K562 (cell line): ENCODE data around the gene MZB1. TPM values are rescaled to one million over a fixed set of nuclear protein-coding genes. Genes with fewer than 3 reads are reported as not detected.

ENCODE experiments used
- CHCHD3 ChIP-seq: fragments of 250-450 bp; sonication (Bioruptor Pico); IDR thresholded peaks from 2 replicates; pipeline ENCODE4 v2.1.2; 2022; ENCODE audit warnings: mild to moderate bottlenecking
- CHD4 ChIP-seq: fragments of 200-600 bp; sonication (generic); IDR thresholded peaks from 3 replicates; pipeline ENCODE4 v1.6.1; 2012; ENCODE audit warnings: low read depth, mild to moderate bottlenecking, mixed read lengths, low read length, inconsistent platforms; ENCODE audit not compliant: insufficient read depth, insufficient replicate concordance, poor library complexity, severe bottlenecking
- FIP1L1 ChIP-seq: fragments of 200-400 bp; formaldehyde crosslinking; IDR thresholded peaks from 2 replicates; pipeline ENCODE4 v1.6.1; 2018; ENCODE audit warnings: mild to moderate bottlenecking, low read depth, low read length; ENCODE audit not compliant: poor library complexity, severe bottlenecking
- KDM1A ChIP-seq, 2 experiments: fragments of 450-650 bp; IDR thresholded peaks; 2 replicates each; pipeline ENCODE4 v1.6.1; 2016; ENCODE audit warnings: mild to moderate bottlenecking in 2 of 2
- KLF1 ChIP-seq: fragments of 450-650 bp; IDR thresholded peaks from 2 replicates; pipeline ENCODE4 v1.6.1; 2016; ENCODE audit warnings: missing genetic modification characterization, missing compliant biosample characterization
- PHF8 ChIP-seq: fragments of 200-600 bp; sonication (generic); IDR thresholded peaks from 2 replicates; pipeline ENCODE4 v1.6.1; 2012; ENCODE audit warnings: mixed run types, mild to moderate bottlenecking, inconsistent platforms, low read length, moderate library complexity, borderline replicate concordance
- RBM25 ChIP-seq: fragments of 200-400 bp; formaldehyde crosslinking; IDR thresholded peaks from 2 replicates; pipeline ENCODE4 v1.6.1; 2018; ENCODE audit warnings: low read length, low read depth, moderate library complexity; ENCODE audit not compliant: severe bottlenecking
- RCOR1 ChIP-seq, 2 experiments: IDR thresholded peaks; 2 replicates each; pipeline ENCODE4 v1.6.1; 2012; ENCODE audit warnings: low read depth in 2 of 2, low read length in 2 of 2, borderline replicate concordance in 1 of 2, improper control_type of control experiment in 1 of 2
- SMARCA5 ChIP-seq: fragments of 450-650 bp; IDR thresholded peaks from 2 replicates; pipeline ENCODE4 v1.6.1; 2016
- ZBTB7A ChIP-seq: IDR thresholded peaks from 2 replicates; pipeline ENCODE4 v1.6.1; 2011; ENCODE audit warnings: low read depth, mild to moderate bottlenecking, low read length, moderate library complexity, borderline replicate concordance; ENCODE audit not compliant: control insufficient read depth
- ZFP36 ChIP-seq: fragments of 150-350 bp; IDR thresholded peaks from 2 replicates; pipeline ENCODE4 v1.6.1; 2018; ENCODE audit warnings: low read length, low read depth; ENCODE audit not compliant: partially characterized antibody
- ZNF436 ChIP-seq: fragments of 250-450, 450-650 bp; sonication (Bioruptor Pico); formaldehyde crosslinking; IDR thresholded peaks from 2 replicates; pipeline ENCODE4 v1.7.0; 2020; ENCODE audit warnings: mild to moderate bottlenecking
- polyA plus RNA-seq, 8 experiments: library from polyadenylated mRNA; depleted of rRNA in 4 of 8; stranded (reverse) in 5 of 8; unstranded in 3 of 8; fragments of >200 nt; fragmentation: Nextera tagmentation in 2 of 8; fragmentation: Illumina TruSeq in 1 of 8; extraction: Ambion mirVana in 2 of 8; extraction: Trizol in 1 of 8; gene quantifications; 2 replicates each; pipeline versions ENCODE4 v1.2.1 to v1.2.3, GENCODE V29; 2011 to 2014; ENCODE audit warnings: inconsistent platforms in 1 of 8, missing spikeins in 1 of 8
- total RNA-seq, 7 experiments: library from RNA; depleted of rRNA in 6 of 7; stranded (reverse); fragments of >200 nt in 6 of 7; fragmentation: Illumina TruSeq in 2 of 7; extraction: Trizol in 2 of 7; gene quantifications; 2 replicates each; pipeline versions ENCODE4 v1.2.1 to v1.2.3, GENCODE V29; 2011 to 2021; ENCODE audit warnings: low replicate concordance in 1 of 7
- TF ChIP-seq, protein P1 (sequence below): sonication (generic); formaldehyde crosslinking; IDR thresholded peaks from 2 replicates; pipeline ENCODE4 v1.8.1; 2023; ENCODE audit warnings: missing genetic modification reagents, mild to moderate bottlenecking, borderline replicate concordance
- TF ChIP-seq, protein P2 (sequence below), 2 experiments: fragments of 200-800 bp in 1 of 2; sonication (Bioruptor generic) in 1 of 2; sonication (generic) in 1 of 2; formaldehyde crosslinking in 1 of 2; IDR thresholded peaks in 1 of 2; conservative IDR thresholded peaks in 1 of 2; 2 replicates each; pipeline versions ENCODE4 v1.5.0 to v1.6.1; 2016 to 2020; ENCODE audit warnings: missing compliant biosample characterization in 1 of 2, missing genetic modification characterization in 1 of 2, missing genetic modification reagents in 1 of 2

The MZB1 gene
- total and polyA plus RNA-seq, 9 of the 15 experiments (the other 6 are each of a cell fraction or from before 2014, with no cell fraction given) = 0.13 to 0.31 TPM; not detected in 7

DNA sequence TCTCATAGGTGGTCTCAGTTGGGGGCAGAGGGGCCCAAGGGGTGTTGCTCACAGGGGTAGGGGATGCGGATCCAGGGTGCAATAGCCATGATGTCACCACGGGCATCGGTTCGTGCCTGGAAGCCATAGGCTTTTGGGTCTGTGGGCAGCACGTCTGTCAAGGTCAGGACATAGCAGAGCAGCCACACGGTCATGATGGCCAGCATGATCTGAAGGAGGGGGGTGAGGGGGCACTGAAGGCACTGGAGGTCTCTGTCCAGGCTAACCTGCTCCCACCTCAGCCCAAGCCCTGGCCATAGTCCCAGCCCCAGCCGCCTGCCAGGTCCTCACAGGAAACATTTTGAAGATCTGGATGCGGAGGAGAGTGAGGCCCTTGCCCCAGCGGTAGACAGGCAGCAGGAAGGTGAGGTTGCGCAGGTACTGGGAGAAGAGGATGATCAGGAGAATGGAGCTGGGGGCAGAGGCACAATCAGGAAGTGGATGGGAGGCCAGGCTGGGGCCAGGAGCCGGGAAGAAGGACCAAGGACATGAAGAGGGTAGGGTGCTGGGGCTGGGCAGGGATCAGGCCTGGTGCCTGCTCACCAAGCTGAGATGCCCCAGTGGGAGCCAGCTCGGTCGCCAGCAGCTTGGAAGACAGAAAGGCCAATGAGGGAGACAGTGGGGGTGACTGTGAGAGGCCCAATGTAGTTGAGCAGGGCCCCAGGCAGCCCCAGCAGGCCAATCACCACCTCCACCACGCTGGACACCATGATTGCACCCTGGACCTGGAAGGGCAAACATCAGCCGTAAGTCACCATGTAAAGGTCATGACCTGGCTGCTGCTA, 9.9 kb downstream of the MZB1 start (continued):
- TF ChIP-seq, protein P1, sequence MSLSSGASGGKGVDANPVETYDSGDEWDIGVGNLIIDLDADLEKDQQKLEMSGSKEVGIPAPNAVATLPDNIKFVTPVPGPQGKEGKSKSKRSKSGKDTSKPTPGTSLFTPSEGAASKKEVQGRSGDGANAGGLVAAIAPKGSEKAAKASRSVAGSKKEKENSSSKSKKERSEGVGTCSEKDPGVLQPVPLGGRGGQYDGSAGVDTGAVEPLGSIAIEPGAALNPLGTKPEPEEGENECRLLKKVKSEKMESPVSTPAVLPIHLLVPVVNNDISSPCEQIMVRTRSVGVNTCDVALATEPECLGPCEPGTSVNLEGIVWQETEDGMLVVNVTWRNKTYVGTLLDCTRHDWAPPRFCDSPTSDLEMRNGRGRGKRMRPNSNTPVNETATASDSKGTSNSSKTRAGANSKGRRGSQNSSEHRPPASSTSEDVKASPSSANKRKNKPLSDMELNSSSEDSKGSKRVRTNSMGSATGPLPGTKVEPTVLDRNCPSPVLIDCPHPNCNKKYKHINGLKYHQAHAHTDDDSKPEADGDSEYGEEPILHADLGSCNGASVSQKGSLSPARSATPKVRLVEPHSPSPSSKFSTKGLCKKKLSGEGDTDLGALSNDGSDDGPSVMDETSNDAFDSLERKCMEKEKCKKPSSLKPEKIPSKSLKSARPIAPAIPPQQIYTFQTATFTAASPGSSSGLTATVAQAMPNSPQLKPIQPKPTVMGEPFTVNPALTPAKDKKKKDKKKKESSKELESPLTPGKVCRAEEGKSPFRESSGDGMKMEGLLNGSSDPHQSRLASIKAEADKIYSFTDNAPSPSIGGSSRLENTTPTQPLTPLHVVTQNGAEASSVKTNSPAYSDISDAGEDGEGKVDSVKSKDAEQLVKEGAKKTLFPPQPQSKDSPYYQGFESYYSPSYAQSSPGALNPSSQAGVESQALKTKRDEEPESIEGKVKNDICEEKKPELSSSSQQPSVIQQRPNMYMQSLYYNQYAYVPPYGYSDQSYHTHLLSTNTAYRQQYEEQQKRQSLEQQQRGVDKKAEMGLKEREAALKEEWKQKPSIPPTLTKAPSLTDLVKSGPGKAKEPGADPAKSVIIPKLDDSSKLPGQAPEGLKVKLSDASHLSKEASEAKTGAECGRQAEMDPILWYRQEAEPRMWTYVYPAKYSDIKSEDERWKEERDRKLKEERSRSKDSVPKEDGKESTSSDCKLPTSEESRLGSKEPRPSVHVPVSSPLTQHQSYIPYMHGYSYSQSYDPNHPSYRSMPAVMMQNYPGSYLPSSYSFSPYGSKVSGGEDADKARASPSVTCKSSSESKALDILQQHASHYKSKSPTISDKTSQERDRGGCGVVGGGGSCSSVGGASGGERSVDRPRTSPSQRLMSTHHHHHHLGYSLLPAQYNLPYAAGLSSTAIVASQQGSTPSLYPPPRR (CRISPR knock-in tag) = no peak
- TF ChIP-seq ZBTB7A = no peak
- TF ChIP-seq RBM25 = peak; percentile 95
- TF ChIP-seq PHF8 = no peak
- no peak for TF ChIP-seq FIP1L1
- TF ChIP-seq, protein P2, sequence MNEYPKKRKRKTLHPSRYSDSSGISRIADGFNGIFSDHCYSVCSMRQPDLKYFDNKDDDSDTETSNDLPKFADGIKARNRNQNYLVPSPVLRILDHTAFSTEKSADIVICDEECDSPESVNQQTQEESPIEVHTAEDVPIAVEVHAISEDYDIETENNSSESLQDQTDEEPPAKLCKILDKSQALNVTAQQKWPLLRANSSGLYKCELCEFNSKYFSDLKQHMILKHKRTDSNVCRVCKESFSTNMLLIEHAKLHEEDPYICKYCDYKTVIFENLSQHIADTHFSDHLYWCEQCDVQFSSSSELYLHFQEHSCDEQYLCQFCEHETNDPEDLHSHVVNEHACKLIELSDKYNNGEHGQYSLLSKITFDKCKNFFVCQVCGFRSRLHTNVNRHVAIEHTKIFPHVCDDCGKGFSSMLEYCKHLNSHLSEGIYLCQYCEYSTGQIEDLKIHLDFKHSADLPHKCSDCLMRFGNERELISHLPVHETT (CRISPR knock-in tag; conservative IDR thresholded peaks at IDR 0.05 in 1 of 2, IDR thresholded peaks at IDR 0.05 in 1 of 2) = no peak
- no peak for TF ChIP-seq KLF1 (tag)
- no peak for TF ChIP-seq CHCHD3 (CRISPR knock-in tag)
- peak in 1 of 2 experiments; percentile 59; a peak in 1 of 4 replicates for TF ChIP-seq KDM1A (IDR thresholded peaks at IDR 0.05)
- peak; percentile 87; the same call in 1 of the 2 replicates for TF ChIP-seq SMARCA5
- TF ChIP-seq ZNF436 (CRISPR knock-in tag) = peak; percentile 87
- no peak for TF ChIP-seq CHD4
- 0 out of 4 replicates have a peak, but pooled peaks of 1 of the 2 experiments have one; percentile 42 for TF ChIP-seq RCOR1 (IDR thresholded peaks at IDR 0.05; ENCODE audit: borderline replicate concordance in 1 of 2, low read depth in 2 of 2, low read length in 2 of 2)
- TF ChIP-seq ZFP36 = peak; percentile 99
